GM18526 (cell line): ENCODE results near the gene SPACA7.

Experiments used
- POLR2A ChIP-seq: IDR thresholded peaks from 3 replicates; pipeline ENCODE4 v1.6.1; 2011; ENCODE audit not compliant: insufficient read length; ENCODE audit errors: extremely low read depth

Gene SPACA7

DNA sequence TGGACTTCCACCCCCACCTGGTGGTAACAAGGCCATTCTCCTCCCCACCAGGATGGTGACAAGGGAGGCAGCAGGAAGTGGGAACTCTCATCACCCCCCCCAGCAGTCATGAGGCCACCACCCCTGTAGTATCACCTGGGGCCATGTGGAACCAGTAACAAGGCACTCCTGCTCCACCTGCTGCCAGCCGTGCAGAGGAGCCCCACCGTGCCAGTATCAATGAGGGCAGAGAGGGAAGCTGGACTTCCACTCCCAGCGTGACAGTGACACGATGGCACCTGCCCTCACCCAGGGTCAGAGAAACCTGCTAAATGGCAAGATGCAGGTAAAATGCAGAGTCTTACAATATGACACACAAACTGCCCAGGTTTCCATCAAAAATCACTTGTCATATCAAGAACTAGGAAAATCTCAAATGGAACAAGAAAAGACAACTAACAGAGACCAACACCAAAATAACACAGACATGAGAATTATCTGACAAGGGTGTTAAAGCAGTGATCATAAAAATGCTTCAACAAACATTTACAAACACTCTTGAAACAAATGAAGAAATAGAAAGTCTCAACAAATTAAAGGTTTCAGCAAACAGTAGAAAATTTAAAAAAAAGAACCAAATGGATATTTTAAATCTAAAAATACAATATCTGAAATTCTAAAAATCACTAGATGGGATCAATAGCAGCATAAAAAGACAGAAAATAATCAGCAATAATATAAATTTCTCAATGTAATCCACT is 9.1 kb upstream of the SPACA7 start:
- no peak for TF ChIP-seq POLR2A

DNA sequence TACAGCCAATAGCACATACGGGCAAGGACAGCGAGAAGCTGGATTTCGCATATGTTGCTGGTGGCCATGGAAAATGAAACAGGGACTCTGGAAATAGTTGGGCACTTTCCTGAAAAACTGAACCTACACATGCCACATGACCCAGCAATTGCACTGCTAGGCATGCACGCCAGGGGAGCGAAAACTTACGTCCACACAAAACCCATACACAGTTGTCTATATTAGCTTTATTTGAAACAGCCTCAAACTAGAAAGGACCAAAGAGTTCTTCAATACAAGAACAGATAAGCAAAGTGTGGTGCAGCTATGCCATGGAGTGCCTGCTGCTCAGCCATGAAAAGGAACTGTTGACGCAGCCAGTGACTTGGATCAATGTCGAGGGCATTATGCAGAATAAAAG is 7.3 kb upstream of the SPACA7 start:
- TF ChIP-seq POLR2A: no peak

DNA sequence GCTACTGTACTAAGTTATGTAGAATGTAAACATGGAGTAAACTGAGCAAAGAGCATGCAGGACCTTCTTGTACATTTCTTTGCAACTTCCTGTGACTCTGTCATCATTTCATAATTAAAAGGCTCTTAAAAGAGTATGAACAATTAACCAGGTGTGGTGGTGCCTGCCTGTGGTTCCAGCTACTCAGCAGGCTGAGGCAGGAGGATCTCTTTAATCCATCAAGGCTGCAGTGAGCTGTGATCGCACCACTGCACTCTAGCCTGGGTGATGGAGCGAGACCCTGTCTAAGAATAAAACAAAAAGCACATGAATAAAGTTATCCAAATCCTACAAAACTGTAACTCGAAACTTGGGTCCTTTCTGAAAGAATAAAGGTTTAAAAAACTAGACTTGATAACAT is 5.8 kb upstream of the SPACA7 start:
- no peak for TF ChIP-seq POLR2A

DNA sequence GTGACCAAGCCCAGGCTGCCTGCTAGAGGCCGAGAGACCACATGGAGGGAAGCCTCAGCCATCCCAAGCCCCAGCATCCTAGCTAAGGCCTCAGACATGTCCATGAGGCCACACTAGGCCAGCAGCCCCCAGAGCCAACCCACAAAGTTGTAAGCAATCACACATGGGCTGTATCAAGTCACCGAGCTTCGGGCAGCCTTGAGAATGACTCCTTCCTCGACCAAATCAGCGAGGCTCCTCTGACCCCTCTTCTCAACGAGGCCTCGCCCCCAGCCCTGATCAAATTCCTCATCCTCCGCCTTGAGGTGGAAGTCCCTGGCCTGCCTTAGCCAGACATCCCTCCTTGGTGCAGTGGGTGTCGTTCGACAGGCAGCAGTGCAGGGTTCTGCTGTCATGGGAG is 1.9 kb upstream of the SPACA7 start:
- no peak for TF ChIP-seq POLR2A

DNA sequence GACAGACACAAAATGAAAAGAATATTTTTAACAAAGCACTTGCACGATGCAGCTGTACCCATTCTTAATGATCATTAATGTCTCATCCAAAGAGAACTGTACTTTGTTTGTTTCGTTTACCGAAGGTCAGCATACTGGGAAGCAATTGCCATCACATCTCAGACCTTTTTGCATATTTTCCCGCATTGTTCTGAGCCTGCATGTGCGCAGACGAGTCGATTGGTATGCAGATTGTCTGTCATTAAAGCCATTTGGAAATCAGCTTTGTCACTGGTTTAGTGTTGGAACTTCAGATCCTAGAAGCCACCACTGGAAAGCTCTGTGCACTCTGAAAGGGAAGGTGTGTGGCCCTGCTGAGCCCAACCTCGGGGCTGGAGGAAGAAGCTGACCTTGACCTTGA is 15.6 kb downstream of the SPACA7 start:
- no peak for TF ChIP-seq POLR2A

DNA sequence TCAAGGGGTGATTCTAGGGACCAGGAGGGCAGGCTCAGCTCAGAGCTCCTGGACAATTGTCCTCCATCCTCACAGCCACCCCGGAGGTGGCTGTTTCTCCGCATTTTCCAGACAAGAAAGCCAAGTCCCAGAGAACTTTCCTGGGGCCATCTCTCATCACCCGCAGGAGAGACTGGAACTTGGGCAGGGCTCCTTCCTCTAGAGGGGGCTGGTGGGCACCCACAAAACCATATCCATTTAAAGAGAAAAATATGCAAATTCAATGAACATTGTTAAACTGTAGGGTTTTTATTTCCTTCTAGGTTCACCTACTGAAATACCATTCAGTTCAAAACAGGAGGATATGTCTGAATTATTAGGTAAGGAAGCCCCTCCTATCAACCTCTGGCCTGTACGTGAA is 16.6 kb downstream of the SPACA7 start:
- TF ChIP-seq POLR2A: no peak

DNA sequence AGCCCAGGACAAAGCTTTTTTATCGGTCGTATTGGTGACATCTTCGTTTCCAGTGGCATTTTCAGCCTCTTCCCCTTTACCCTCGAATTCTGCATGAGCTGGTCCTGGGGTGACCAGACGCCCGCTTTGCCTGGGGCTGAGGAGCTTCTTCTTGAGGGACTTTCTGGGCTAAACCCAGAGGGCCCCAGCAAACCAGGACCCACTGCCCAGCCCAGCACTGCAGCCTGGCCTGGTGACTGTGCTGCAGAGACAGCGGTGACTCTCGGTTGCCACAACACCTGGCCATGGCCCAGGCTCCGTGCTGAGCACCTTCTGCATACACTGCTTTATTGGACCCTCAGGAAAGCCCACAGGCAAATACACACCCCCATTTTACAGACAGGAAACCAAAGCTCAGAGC is 21.0 kb downstream of the SPACA7 start:
- no peak for TF ChIP-seq POLR2A

DNA sequence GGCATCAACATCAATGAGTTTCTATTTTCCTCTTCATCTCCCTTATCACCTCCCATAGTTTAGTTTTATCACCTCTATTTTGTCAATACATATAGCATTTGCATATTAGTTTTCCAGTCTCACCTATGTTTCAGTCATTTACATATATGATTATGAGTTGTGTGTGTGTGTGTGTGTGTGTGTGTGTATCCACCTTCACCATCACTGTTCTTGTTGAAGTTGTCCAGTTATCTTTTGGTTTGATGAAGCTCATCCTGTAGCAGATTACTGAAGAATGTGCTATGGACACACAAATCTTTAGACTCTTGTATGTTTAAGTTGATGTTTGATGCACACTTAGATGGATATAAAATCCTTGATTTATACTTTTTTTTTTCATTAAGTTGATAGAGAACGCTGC is 40.5 kb downstream of the SPACA7 start:
- no peak for TF ChIP-seq POLR2A

DNA sequence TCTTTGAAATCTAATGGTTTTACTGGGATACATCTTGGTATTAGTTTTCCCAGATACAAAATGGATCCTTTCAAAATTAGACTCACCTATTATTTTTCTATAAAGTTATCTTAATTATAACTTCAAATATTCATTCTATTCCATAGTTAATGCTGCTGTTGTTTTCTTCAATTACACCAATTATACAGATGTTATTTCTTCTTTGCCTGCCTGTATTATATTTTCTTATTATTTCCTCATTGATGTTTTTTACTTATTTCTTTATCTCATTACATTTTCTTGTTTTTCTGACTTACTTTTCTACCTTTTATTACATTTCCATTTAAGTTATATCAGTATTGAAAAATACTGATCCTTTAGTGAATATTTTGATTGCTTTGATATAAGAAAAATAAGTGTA is 40.9 kb downstream of the SPACA7 start:
- TF ChIP-seq POLR2A: no peak

GRCh38 chr13:112424098-112424497 is 47.9 kb downstream of the SPACA7 start:
- TF ChIP-seq POLR2A: no peak

DNA sequence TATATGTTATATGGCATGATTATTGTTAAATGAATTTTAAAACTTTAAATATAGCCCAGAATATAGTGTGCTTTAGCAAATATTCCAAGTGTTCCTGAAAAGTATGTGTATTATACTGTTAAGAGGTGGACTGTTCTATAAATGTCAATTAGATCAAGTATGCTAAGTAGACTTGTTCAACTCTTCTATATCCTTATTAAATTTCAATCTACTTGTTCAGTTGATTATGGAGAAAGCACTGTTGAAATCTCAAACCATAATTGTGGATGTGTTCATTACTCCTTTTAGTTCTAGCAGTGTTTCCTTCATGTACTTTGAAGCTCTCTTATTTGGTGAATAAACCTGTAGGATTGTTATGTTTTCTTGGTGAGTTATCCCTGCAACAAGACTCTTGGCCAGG is 52.5 kb downstream of the SPACA7 start:
- no peak for TF ChIP-seq POLR2A

- TF ChIP-seq POLR2A: no peak
Observed at GRCh38 chr13:112431734-112432133, 55.6 kb downstream of the SPACA7 start.

- TF ChIP-seq POLR2A: no peak
Observed at GRCh38 chr13:112434032-112434431, 57.9 kb downstream of the SPACA7 start.

- no peak for TF ChIP-seq POLR2A
Observed at GRCh38 chr13:112434937-112435523, 58.9 kb downstream of the SPACA7 start.

DNA sequence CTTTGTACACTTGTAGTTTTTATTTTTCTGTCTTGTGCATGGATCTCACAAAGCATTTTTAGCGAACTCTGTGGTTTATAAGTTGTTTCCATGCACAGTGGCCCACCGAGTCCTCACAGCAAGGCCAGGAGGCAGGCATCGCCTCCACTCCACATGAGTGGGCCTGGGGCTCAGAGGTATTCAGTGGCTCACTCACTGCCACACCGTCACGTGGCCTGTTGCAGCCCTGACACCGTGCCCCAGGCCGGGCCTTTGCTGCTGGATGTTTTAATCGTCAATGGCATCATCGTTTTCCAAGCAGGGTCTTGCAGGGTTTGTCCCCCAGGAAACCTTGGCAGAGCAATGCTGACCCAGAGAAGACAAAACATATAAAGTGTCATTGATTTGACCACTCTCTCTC is 59.8 kb downstream of the SPACA7 start:
- TF ChIP-seq POLR2A: no peak

GRCh38 chr13:112438094-112438493 is 61.9 kb downstream of the SPACA7 start:
- no peak for TF ChIP-seq POLR2A

DNA sequence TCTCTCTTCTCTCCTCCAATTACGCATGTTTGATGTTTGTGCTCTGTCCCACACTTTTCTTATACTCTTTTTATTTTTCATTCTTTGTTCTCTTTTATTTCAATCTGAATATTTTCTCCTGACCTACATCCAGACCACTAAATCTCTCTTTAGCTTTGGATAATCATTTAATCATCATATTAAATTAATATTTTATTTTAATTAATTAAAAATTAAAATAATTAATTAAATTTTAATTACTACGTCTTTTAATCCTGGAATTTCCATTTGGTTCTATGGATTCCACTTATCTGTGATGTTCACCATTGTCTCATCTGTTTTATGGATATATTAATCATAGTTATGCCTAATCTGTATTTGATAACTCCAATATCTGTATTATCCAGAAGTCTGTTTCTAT is 62.4 kb downstream of the SPACA7 start:
- TF ChIP-seq POLR2A: no peak
